Immature natural killer cell (primary cell): ENCODE results near the gene ITPRID2. TPM values are rescaled to one million over a fixed set of nuclear protein-coding genes. Genes with fewer than 3 reads are reported as not detected.
A peak's percentile ranks its signal among the peaks of the same experiment; 100 is the strongest.

ENCODE experiments used
- DNase-seq, 3 donors: peaks; one replicate each; pipeline ENCODE4 v3.0.0; 2022; ENCODE audit warnings: mixed read lengths in 1 of 3
- H3K27ac Mint-ChIP-seq, 6 donors: one replicate each; pipeline ENCODE4 v1.8.0; 2020; ENCODE audit warnings: mixed read lengths in 6 of 6, mild to moderate bottlenecking in 5 of 6, inconsistent platforms in 4 of 6, moderate library complexity in 3 of 6
- H3K27me3 Mint-ChIP-seq, 3 donors: one replicate each; pipeline ENCODE4 v1.8.0; 2020 to 2021; ENCODE audit warnings: low read depth in 3 of 3, mild to moderate bottlenecking in 3 of 3, mixed read lengths in 3 of 3, moderate library complexity in 3 of 3, inconsistent platforms in 1 of 3
- H3K36me3 Mint-ChIP-seq, 3 donors: one replicate each; pipeline ENCODE4 v1.8.0; 2020; ENCODE audit warnings: mixed read lengths in 3 of 3, inconsistent platforms in 2 of 3, mild to moderate bottlenecking in 2 of 3
- H3K4me1 Mint-ChIP-seq, 2 donors: one replicate each; pipeline ENCODE4 v1.8.0; 2020; ENCODE audit warnings: inconsistent platforms in 2 of 2, mild to moderate bottlenecking in 2 of 2, mixed read lengths in 2 of 2, moderate library complexity in 1 of 2
- H3K4me3 Mint-ChIP-seq, 5 donors: one replicate each; pipeline ENCODE4 v1.8.0; 2020; ENCODE audit warnings: mild to moderate bottlenecking in 5 of 5, mixed read lengths in 5 of 5, inconsistent platforms in 3 of 5, moderate library complexity in 3 of 5
- H3K9me3 Mint-ChIP-seq, 6 donors: one replicate each; pipeline ENCODE4 v1.8.0; 2020; ENCODE audit warnings: mild to moderate bottlenecking in 6 of 6, mixed read lengths in 6 of 6, inconsistent platforms in 4 of 6, moderate library complexity in 3 of 6
- polyA plus RNA-seq, 3 donors: library from polyadenylated mRNA; unstranded; fragments of 300-500 nt; fragmentation: Illumina TruSeq; gene quantifications; one replicate each; pipeline ENCODE4 v1.2.3, GENCODE V29; 2021

The ITPRID2 gene
- polyA plus RNA-seq, 3 donors from 2014 or later: 3.2 to 9.3 (median 8.7) TPM

DNA sequence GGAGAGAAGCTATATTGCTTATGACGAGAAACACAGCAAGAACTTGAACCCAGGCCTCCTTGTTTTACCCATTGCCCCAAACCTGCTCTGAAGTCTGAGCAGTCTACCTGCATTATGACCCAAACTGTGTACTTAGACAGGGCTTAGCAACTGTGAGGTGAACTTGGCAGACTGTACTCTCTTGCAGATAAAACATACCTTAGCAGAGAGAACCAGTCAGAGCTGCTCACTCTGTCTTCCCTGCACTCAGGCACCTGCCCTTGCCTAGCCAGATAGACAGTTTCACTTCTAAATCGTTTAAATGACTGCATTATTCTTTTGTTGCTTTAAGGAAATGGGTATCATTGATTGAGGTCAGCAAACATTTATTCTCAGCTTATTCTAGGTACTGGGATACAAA, 20.3 kb downstream of the ITPRID2 start:
- Mint-ChIP-seq H3K27ac (peak overlapping the region in 1 of 6 donors; percentile 46), H3K27me3 (no peaks in the 10 kb centered on the region), H3K4me3 (no peak overlapping the region), H3K9me3 (no peaks in the 10 kb centered on the region), H3K36me3 (peaks cover 29 to 47% (median 31%) of the 10 kb centered on the region in 3 donors), H3K4me1 (peaks cover 0 to 1% of the 10 kb centered on the region in 2 donors)
- DNase-seq: no peak

DNA sequence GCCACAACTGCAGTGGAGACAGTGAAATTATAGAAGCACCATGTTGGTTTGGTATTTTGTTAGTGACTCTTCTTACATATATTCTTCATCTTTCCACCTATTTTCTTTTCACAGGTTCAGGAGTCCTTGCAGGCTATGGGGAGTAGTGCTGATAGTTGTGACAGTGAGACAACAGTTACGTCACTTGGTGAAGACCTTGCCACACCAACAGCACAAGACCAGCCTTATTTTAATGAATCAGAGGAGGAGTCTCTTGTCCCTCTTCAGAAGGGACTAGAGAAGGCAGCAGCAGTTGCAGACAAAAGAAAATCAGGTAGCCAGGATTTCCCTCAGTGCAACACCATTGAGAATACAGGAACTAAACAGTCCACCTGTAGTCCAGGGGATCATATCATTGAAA, 23.6 kb downstream of the ITPRID2 start:
- Mint-ChIP-seq H3K9me3 (no peaks in the 10 kb centered on the region), H3K27ac (no peak overlapping the region), H3K36me3 (peaks cover 42 to 70% (median 51%) of the 10 kb centered on the region in 3 donors), H3K27me3 (no peaks in the 10 kb centered on the region), H3K4me1 (no peaks in the 10 kb centered on the region), H3K4me3 (no peak overlapping the region)
- DNase-seq: no peak

DNA sequence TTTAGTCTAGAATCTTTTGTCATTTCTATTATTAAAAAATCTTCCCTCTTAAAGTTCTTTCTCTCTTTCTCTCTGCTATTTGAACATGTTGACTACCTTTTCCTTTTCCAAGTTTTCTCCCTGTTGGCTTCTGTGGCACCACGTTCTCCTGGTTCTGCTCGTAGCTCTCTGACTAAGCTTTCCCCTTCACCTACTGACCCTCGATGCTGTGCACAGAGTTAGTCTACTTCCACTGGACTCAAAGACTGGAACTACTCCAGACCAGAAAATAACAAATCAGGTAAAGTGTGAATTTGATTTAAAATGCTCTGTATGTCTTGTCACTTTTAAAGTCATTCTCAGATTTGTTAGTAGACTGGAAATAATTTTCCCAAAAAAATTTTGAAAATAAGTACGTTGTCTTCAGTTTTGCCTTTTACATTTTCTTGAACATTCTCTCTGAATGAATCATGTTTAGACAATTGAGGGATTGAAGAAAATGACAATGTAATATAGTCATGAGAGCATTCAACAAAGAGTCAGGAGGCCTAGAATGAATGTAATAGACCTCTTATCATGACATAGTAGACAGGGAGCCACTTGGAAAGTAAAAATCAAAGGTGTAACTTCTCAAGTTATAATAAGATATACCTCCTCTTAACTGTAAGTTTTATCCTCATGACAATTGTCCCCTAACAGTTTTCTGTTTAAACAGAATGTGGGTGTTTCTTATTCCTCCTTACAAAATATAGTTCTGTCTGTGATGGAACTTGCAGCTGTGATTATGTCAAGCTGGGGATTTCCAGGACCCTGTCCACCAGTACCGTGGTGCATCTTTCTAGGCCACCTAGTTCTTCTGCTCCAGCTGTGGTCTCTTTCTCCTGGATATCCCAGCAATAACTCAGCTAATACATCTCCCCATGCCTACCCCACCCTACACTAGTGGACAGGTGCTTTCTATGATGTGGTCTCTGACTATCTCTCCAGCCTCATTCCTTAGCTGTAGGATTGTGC, 25.5 kb downstream of the ITPRID2 start:
- no peak overlapping the region for H3K27ac Mint-ChIP-seq
- H3K36me3 Mint-ChIP-seq: peaks cover 36 to 62% (median 49%) of the 10 kb centered on the region in 3 donors

DNA sequence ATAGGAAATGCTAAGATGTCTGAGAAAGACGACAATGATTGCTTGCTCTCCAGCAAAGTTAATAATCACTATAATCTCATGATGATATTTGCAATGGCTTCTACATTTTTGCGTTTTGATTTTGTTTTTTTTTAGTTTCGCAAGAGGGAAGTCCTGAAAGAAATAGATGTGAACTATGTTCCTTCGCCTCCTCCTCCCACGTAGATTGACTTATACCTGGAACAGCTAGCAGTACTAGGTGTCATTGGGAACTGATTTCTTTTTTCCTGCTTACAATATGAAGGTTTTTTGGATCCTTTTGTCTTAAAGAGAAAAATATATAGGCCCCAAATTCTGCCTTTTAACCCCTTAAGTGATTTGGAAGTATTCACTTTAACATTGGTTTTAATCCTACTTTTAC, 26.7 kb downstream of the ITPRID2 start:
- peaks cover 40 to 73% (median 53%) of the 10 kb centered on the region in 3 donors for H3K36me3 Mint-ChIP-seq
- no peak overlapping the region for H3K27ac Mint-ChIP-seq
- H3K9me3 Mint-ChIP-seq: no peaks in the 10 kb centered on the region
- DNase-seq: no peak
- no peaks in the 10 kb centered on the region for H3K27me3 Mint-ChIP-seq
- H3K4me1 Mint-ChIP-seq: no peaks in the 10 kb centered on the region
- H3K4me3 Mint-ChIP-seq: no peak overlapping the region

More for the DNA sequence above, 25.5 kb downstream of the ITPRID2 start:
- Mint-ChIP-seq H3K27me3 (no peaks in the 10 kb centered on the region), H3K9me3 (no peaks in the 10 kb centered on the region), H3K4me1 (no peaks in the 10 kb centered on the region), H3K4me3 (no peak overlapping the region)
- DNase-seq: no peak

DNA sequence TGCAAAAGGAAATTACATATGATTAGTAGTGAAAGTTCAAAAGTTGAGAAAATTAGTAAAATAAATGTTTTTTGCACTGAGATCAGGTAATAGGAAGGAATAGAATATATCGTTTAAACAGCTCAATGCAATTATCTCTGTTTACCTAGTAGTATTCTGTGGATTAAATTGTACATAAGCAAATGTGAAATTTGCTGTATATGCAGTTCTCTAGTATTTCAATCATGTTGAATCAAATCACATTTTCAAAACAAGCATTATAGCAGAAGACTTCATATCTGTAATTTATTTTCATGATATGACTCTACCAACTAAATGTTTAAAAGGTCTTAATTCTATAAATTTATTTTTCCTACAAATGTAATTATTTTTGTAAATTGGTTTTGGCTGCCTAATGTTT, 31.6 kb downstream of the ITPRID2 start:
- H3K27ac Mint-ChIP-seq: no peak overlapping the region
- H3K36me3 Mint-ChIP-seq: peaks cover 35 to 51% (median 35%) of the 10 kb centered on the region in 3 donors

GRCh38 chr2:181924336-181924735, 32.8 kb downstream of the ITPRID2 start:
- no peak overlapping the region for H3K4me3 Mint-ChIP-seq
- no peaks in the 10 kb centered on the region for H3K27me3 Mint-ChIP-seq
- H3K9me3 Mint-ChIP-seq: no peaks in the 10 kb centered on the region
- no peak for DNase-seq
- H3K4me1 Mint-ChIP-seq: peaks cover 2 to 4% of the 10 kb centered on the region in 2 donors
- peak overlapping the region in 1 of 6 donors; percentile 24 for H3K27ac Mint-ChIP-seq
- peaks cover 27 to 39% (median 29%) of the 10 kb centered on the region in 3 donors for H3K36me3 Mint-ChIP-seq

More for the DNA sequence above, 31.6 kb downstream of the ITPRID2 start:
- Mint-ChIP-seq H3K4me1 (peaks cover 2 to 4% of the 10 kb centered on the region in 2 donors), H3K9me3 (no peaks in the 10 kb centered on the region), H3K27me3 (no peaks in the 10 kb centered on the region), H3K4me3 (no peak overlapping the region)
- DNase-seq: no peak

DNA sequence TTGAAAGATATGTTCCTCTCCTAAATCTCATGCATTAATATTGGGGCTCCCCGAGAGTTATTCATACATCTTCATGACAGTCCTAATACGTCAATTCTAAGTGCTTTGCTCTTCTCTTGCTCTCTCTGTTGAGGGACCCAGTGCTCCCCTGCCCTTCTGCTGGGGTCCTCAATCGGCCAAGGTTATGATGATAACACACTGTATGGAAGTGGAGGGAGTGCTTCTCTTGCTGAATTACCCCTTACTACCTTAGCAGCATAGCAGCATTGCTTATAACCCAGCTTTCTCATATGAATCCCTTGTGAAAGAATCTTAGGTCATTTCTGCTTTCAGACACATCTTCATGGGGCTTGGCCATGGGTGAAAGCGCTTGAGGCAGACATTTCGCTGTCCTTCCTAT, 43.2 kb downstream of the ITPRID2 start:
- Mint-ChIP-seq H3K9me3 (no peaks in the 10 kb centered on the region), H3K27ac (no peak overlapping the region)

GRCh38 chr2:181937473-181937872, 45.9 kb downstream of the ITPRID2 start:
- DNase-seq: no peak
- Mint-ChIP-seq H3K4me1 (no peaks in the 10 kb centered on the region), H3K9me3 (no peaks in the 10 kb centered on the region), H3K36me3 (no peaks in the 10 kb centered on the region), H3K27me3 (peaks cover 2 to 8% (median 5%) of the 10 kb centered on the region in 3 donors), H3K27ac (no peak overlapping the region), H3K4me3 (no peak overlapping the region)

More for the DNA sequence above, 43.2 kb downstream of the ITPRID2 start:
- DNase-seq: no peak
- peaks cover 0 to 5% (median 4%) of the 10 kb centered on the region in 3 donors for H3K27me3 Mint-ChIP-seq
- no peaks in the 10 kb centered on the region for H3K4me1 Mint-ChIP-seq
- H3K4me3 Mint-ChIP-seq: no peak overlapping the region
- peaks cover 5 to 16% (median 8%) of the 10 kb centered on the region in 3 donors for H3K36me3 Mint-ChIP-seq

- no peak overlapping the region for H3K4me3 Mint-ChIP-seq
- DNase-seq: no peak
- no peaks in the 10 kb centered on the region for H3K36me3 Mint-ChIP-seq
- H3K9me3 Mint-ChIP-seq: no peaks in the 10 kb centered on the region
- H3K27ac Mint-ChIP-seq: no peak overlapping the region
- H3K4me1 Mint-ChIP-seq: no peaks in the 10 kb centered on the region
- H3K27me3 Mint-ChIP-seq: peaks cover 3 to 12% (median 7%) of the 10 kb centered on the region in 3 donors
Measured at GRCh38 chr2:181943411-181944124, 52.0 kb downstream of the ITPRID2 start.

GRCh38 chr2:181944164-181944913, 52.8 kb downstream of the ITPRID2 start:
- no peak overlapping the region for H3K27ac Mint-ChIP-seq
- no peak overlapping the region for H3K4me3 Mint-ChIP-seq
- no peak for DNase-seq
- no peaks in the 10 kb centered on the region for H3K36me3 Mint-ChIP-seq
- H3K4me1 Mint-ChIP-seq: no peaks in the 10 kb centered on the region
- H3K27me3 Mint-ChIP-seq: peaks cover 3 to 8% (median 4%) of the 10 kb centered on the region in 3 donors
- no peaks in the 10 kb centered on the region for H3K9me3 Mint-ChIP-seq

DNA sequence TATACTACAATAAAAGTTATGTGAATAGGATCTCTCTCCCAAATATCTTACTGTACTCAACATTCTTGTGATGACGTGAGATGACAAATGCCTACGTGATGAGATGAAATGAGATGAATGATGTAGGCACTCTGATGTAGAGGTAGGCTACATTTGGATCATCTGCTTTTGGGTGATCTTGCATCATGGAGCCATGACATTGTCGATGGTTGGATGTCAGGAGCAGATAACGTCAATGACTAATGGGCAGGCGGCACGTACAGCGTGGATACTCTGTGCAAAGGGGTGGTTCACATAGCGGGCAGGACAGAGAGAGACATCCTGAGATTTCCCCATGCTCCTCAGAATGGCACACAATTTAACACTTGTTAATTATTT, 53.4 kb downstream of the ITPRID2 start:
- Mint-ChIP-seq H3K4me1 (no peaks in the 10 kb centered on the region), H3K9me3 (no peaks in the 10 kb centered on the region), H3K36me3 (no peaks in the 10 kb centered on the region), H3K27ac (no peak overlapping the region), H3K4me3 (no peak overlapping the region), H3K27me3 (peaks cover 2 to 8% (median 4%) of the 10 kb centered on the region in 3 donors)
- DNase-seq: no peak

DNA sequence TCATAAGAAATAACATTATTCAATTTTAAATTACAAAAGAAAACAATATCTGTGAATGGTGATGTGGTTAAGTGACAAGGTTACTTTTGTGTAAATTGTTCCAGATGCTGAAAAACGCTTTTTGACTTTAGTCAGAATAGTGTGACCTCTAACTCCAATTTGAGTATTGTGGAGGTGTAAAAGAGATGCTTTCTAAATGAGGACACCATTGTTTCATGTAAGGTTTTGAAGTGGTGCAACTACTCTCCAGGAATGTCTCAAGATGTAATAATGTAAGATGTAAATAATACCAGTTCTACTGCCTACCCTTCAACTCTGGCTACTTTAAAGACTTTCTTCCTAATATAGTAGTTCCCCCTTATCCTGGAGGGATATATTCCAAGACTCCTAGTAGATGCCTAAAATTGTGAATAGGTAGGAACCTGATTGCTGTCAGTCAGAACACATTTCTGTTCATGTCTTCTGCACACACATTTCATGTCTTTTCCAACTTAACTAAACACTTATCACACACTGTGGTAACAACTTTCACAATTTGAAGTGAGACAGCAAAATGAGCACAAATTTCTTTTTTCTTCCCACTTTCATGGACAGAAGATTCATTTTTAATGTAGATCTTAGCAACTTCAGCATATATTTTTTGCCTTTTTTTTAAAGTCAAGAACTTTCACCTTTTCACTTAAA, 55.1 kb downstream of the ITPRID2 start:
- Mint-ChIP-seq H3K9me3 (no peaks in the 10 kb centered on the region), H3K27ac (no peak overlapping the region), H3K4me1 (no peaks in the 10 kb centered on the region), H3K36me3 (no peaks in the 10 kb centered on the region), H3K4me3 (no peak overlapping the region), H3K27me3 (peaks cover 2 to 4% (median 4%) of the 10 kb centered on the region in 3 donors)
- DNase-seq: no peak

GRCh38 chr2:181947273-181947672, 55.7 kb downstream of the ITPRID2 start:
- Mint-ChIP-seq H3K36me3 (no peaks in the 10 kb centered on the region), H3K27ac (no peak overlapping the region), H3K4me3 (no peak overlapping the region), H3K27me3 (peaks cover 2 to 4% (median 4%) of the 10 kb centered on the region in 3 donors), H3K9me3 (no peaks in the 10 kb centered on the region), H3K4me1 (no peaks in the 10 kb centered on the region)
- no peak for DNase-seq
